ENCODE measurements around the gene TDRD12.
"Not testable (repeated sequence)": the region's sequence is repeated elsewhere in the genome, so short reads cannot be mapped to it uniquely, and the experiment has no call there.

The TDRD12 gene

GRCh38 chr19:32837531-32837930 lies 118.0 kb downstream of the TDRD12 start:
- no peak overlapping the region for H3K4me3 ChIP-seq (ENCODE audit: low read length)
- no peak for TF ChIP-seq ZNF274 (IDR thresholded peaks at IDR 0.05; ENCODE audit: low read depth, low read length)

- H3K4me3 ChIP-seq (ENCODE audit: low read length) = no peak overlapping the region
- TF ChIP-seq ZNF274 (IDR thresholded peaks at IDR 0.05; ENCODE audit: low read depth, low read length) = no peak
Measured at GRCh38 chr19:32842061-32842460, 122.5 kb downstream of the TDRD12 start.

- H3K4me3 ChIP-seq (ENCODE audit: low read length) = no peak overlapping the region
- TF ChIP-seq ZNF274 (IDR thresholded peaks at IDR 0.05; ENCODE audit: low read depth, low read length) = no peak
Measured at GRCh38 chr19:32843716-32844245, 124.2 kb downstream of the TDRD12 start.

GRCh38 chr19:32848035-32848434 lies 128.5 kb downstream of the TDRD12 start:
- H3K4me3 ChIP-seq (ENCODE audit: low read length) = not testable (repeated sequence)

GRCh38 chr19:32852216-32852615 lies 132.6 kb downstream of the TDRD12 start:
- no peak overlapping the region for H3K4me3 ChIP-seq (ENCODE audit: low read length)
- no peak for TF ChIP-seq ZNF274 (IDR thresholded peaks at IDR 0.05; ENCODE audit: low read depth, low read length)

GRCh38 chr19:32856818-32857217 lies 137.3 kb downstream of the TDRD12 start:
- not testable (repeated sequence) for H3K4me3 ChIP-seq (ENCODE audit: low read length)

- TF ChIP-seq ZNF274 (IDR thresholded peaks at IDR 0.05; ENCODE audit: low read depth, low read length) = no peak
Measured at GRCh38 chr19:32857584-32857983, 138.0 kb downstream of the TDRD12 start.

GRCh38 chr19:32858155-32858554 lies 138.6 kb downstream of the TDRD12 start:
- H3K4me3 ChIP-seq (ENCODE audit: low read length) = no peak overlapping the region
- TF ChIP-seq ZNF274 (IDR thresholded peaks at IDR 0.05; ENCODE audit: low read depth, low read length) = no peak

More at GRCh38 chr19:32857584-32857983, 138.0 kb downstream of the TDRD12 start:
- no peak overlapping the region for H3K4me3 ChIP-seq (ENCODE audit: low read length)

GRCh38 chr19:32858559-32858958 lies 139.0 kb downstream of the TDRD12 start:
- H3K4me3 ChIP-seq (ENCODE audit: low read length) = no peak overlapping the region

GRCh38 chr19:32859591-32859990 lies 140.0 kb downstream of the TDRD12 start:
- no peak overlapping the region for H3K4me3 ChIP-seq (ENCODE audit: low read length)
- no peak for TF ChIP-seq ZNF274 (IDR thresholded peaks at IDR 0.05; ENCODE audit: low read depth, low read length)

More at GRCh38 chr19:32858559-32858958, 139.0 kb downstream of the TDRD12 start:
- TF ChIP-seq ZNF274 (IDR thresholded peaks at IDR 0.05; ENCODE audit: low read depth, low read length) = no peak

- no peak for TF ChIP-seq ZNF274 (IDR thresholded peaks at IDR 0.05; ENCODE audit: low read depth, low read length)
- no peak overlapping the region for H3K4me3 ChIP-seq (ENCODE audit: low read length)
Measured at GRCh38 chr19:32861596-32861995, 142.0 kb downstream of the TDRD12 start.

- H3K4me3 ChIP-seq (ENCODE audit: low read length) = no peak overlapping the region
- no peak for TF ChIP-seq ZNF274 (IDR thresholded peaks at IDR 0.05; ENCODE audit: low read depth, low read length)
Measured at GRCh38 chr19:32862173-32862572, 142.6 kb downstream of the TDRD12 start.

GRCh38 chr19:32862741-32863140 lies 143.2 kb downstream of the TDRD12 start:
- H3K4me3 ChIP-seq (ENCODE audit: low read length) = no peak overlapping the region
- no peak for TF ChIP-seq ZNF274 (IDR thresholded peaks at IDR 0.05; ENCODE audit: low read depth, low read length)

- H3K4me3 ChIP-seq (ENCODE audit: low read length) = no peak overlapping the region
- TF ChIP-seq ZNF274 (IDR thresholded peaks at IDR 0.05; ENCODE audit: low read depth, low read length) = no peak
Measured at GRCh38 chr19:32863301-32863700, 143.7 kb downstream of the TDRD12 start.

GRCh38 chr19:32863841-32864240 lies 144.3 kb downstream of the TDRD12 start:
- no peak overlapping the region for H3K4me3 ChIP-seq (ENCODE audit: low read length)
- TF ChIP-seq ZNF274 (IDR thresholded peaks at IDR 0.05; ENCODE audit: low read depth, low read length) = no peak

- no peak overlapping the region for H3K4me3 ChIP-seq (ENCODE audit: low read length)
- no peak for TF ChIP-seq ZNF274 (IDR thresholded peaks at IDR 0.05; ENCODE audit: low read depth, low read length)
Measured at GRCh38 chr19:32864318-32865007, 144.9 kb downstream of the TDRD12 start.
